HCT116 (cell line): ENCODE data around the gene COBLL1. TPM values are rescaled to one million over a fixed set of nuclear protein-coding genes. Genes with fewer than 3 reads are reported as not detected.

ENCODE experiments used
- ATAC-seq: fragments of 200-7000 bp; cut with Tn5 transposase; 2 replicates; pipeline ENCODE4 v1.9.1; 2020; ENCODE audit warnings: mild to moderate bottlenecking, moderate library complexity
- BruUV-seq: library from RNA; stranded (reverse); fragments of 400-500 nt; replicated peaks from 2 replicates; lab custom pipeline; 2021; lab: Mats Ljungman, UMichigan
- CTCF ChIA-PET: fragments of 300-600 bp; sonication (Branson Sonifier 250); formaldehyde crosslinking; loops from one replicate; lab custom pipeline; 2021; ENCODE audit warnings: antibody characterized with exemption; lab: Charles Lee
- POLR2A ChIA-PET: fragments of 300-600, 350-600 bp; sonication (Branson Sonifier 250); formaldehyde crosslinking; loops from one replicate; lab custom pipeline; 2021; ENCODE audit warnings: antibody characterized with exemption; lab: Charles Lee
- RAD21 ChIA-PET, 2 experiments: fragments of 300-600 bp; sonication (Branson Sonifier 250); formaldehyde crosslinking; loops; one replicate each; lab custom pipeline; 2023; ENCODE audit warnings: low total read pairs in 2 of 2; ENCODE audit not compliant: uncharacterized antibody in 2 of 2, unreplicated experiment in 2 of 2, low non-redundant PET in 1 of 2; lab: Charles Lee
- DNase-seq: peaks from one replicate; pipeline ENCODE4 v3.0.0-alpha.2; 2010; ENCODE audit warnings: low read depth, low spot score
- H2AFZ ChIP-seq: fragments of 200-600 bp; shearing (Covaris generic), sonication (generic); 2 replicates; pipeline ENCODE4 v1.6.1; 2017; ENCODE audit warnings: low read depth, mixed run types, mixed read lengths, antibody characterized with exemption, low read length; ENCODE audit not compliant: poor library complexity, severe bottlenecking
- H3K27ac ChIP-seq: 2 replicates; pipeline ENCODE4 v1.5.1; 2012; ENCODE audit warnings: low read depth, low read length
- H3K27me3 ChIP-seq: fragments of 200-600 bp; sonication (generic); 2 replicates; pipeline ENCODE4 v1.6.1; 2016; ENCODE audit warnings: mixed run types, low read length, mixed read lengths; ENCODE audit not compliant: insufficient read depth
- H3K36me3 ChIP-seq, 2 experiments: fragments of 200-500 bp in 1 of 2; fragments of 200-600 bp in 1 of 2; sonication (Bioruptor generic) in 1 of 2; sonication (generic) in 1 of 2; 2 replicates each; pipeline versions ENCODE4 v1.5.1 to v1.6.1; 2014 to 2016; ENCODE audit warnings: low read length in 2 of 2, inconsistent platforms in 1 of 2, mixed read lengths in 1 of 2, mixed run types in 1 of 2; ENCODE audit not compliant: insufficient read depth in 2 of 2, control insufficient read depth in 1 of 2
- H3K4me1 ChIP-seq, 2 experiments: fragments of 200-600 bp in 1 of 2; sonication (generic) in 1 of 2; 2 replicates each; pipeline versions ENCODE4 v1.5.1 to v1.6.1; 2012 to 2017; ENCODE audit warnings: low read length in 2 of 2, inconsistent platforms in 1 of 2, mild to moderate bottlenecking in 1 of 2, mixed read lengths in 1 of 2, mixed run types in 1 of 2, moderate library complexity in 1 of 2; ENCODE audit not compliant: insufficient read depth in 2 of 2, control insufficient read depth in 1 of 2
- H3K4me2 ChIP-seq: fragments of 200-600 bp; sonication (generic); 2 replicates; pipeline ENCODE4 v1.6.1; 2017; ENCODE audit warnings: mixed run types, low read length, mixed read lengths
- H3K4me3 ChIP-seq, 2 experiments: fragments of 200-600 bp in 1 of 2; sonication (generic) in 1 of 2; replicated peaks in 1 of 2; 2 replicates each; pipeline ENCODE4 v1.5.1; 2011 to 2016; ENCODE audit warnings: low read length in 2 of 2, control low read depth in 1 of 2, low read depth in 1 of 2, mild to moderate bottlenecking in 1 of 2, mixed read lengths in 1 of 2, mixed run types in 1 of 2
- H3K79me2 ChIP-seq: fragments of 200-600 bp; sonication (generic); 2 replicates; pipeline ENCODE4 v1.6.1; 2017; ENCODE audit warnings: mild to moderate bottlenecking, mixed run types, low read length, moderate library complexity, mixed read lengths; ENCODE audit not compliant: insufficient read depth
- H3K9ac ChIP-seq: fragments of 200-600 bp; sonication (generic); 2 replicates; pipeline ENCODE4 v1.6.1; 2016; ENCODE audit warnings: low read length, mixed read lengths
- H3K9me2 ChIP-seq: fragments of 200-600 bp; sonication (generic), shearing (Covaris generic); 2 replicates; pipeline ENCODE4 v1.6.1; 2017; ENCODE audit warnings: mixed run types, mild to moderate bottlenecking, moderate library complexity; ENCODE audit not compliant: insufficient read depth
- H3K9me3 ChIP-seq, 2 experiments: fragments of 200-500 bp in 1 of 2; fragments of 200-600 bp in 1 of 2; sonication (Bioruptor generic) in 1 of 2; sonication (generic) in 1 of 2; 2 replicates each; pipeline ENCODE4 v1.6.1; 2014 to 2017; ENCODE audit warnings: low read length in 2 of 2, mixed read lengths in 2 of 2, inconsistent platforms in 1 of 2, low read depth in 1 of 2, mild to moderate bottlenecking in 1 of 2, mixed run types in 1 of 2, moderate library complexity in 1 of 2; ENCODE audit not compliant: control insufficient read depth in 1 of 2, insufficient read depth in 1 of 2
- H4K20me1 ChIP-seq: fragments of 200-600 bp; sonication (generic), shearing (Covaris generic); 2 replicates; pipeline ENCODE4 v1.6.1; 2017; ENCODE audit warnings: mixed run types, mild to moderate bottlenecking, moderate library complexity; ENCODE audit not compliant: insufficient read depth
- CEBPB ChIP-seq: IDR thresholded peaks from 2 replicates; pipeline ENCODE4 v1.6.1; 2012; ENCODE audit warnings: low read depth
- EGR1 ChIP-seq: IDR thresholded peaks from 2 replicates; pipeline ENCODE4 v1.6.1; 2012; ENCODE audit warnings: low read depth
- ELF1 ChIP-seq: IDR thresholded peaks from 2 replicates; pipeline ENCODE4 v1.6.1; 2012; ENCODE audit warnings: low read depth, borderline replicate concordance
- EZH2phosphoT487 ChIP-seq: fragments of 200-600 bp; IDR thresholded peaks from 2 replicates; pipeline ENCODE4 v1.6.1; 2018; ENCODE audit warnings: antibody characterized with exemption, borderline replicate concordance
- POLR2A ChIP-seq: IDR thresholded peaks from 2 replicates; pipeline ENCODE4 v1.7.0; 2011; ENCODE audit warnings: borderline replicate concordance; ENCODE audit not compliant: insufficient read depth, insufficient read length; ENCODE audit errors: extremely low read depth
- RAD21 ChIP-seq: IDR thresholded peaks from 2 replicates; pipeline ENCODE4 v1.6.1; 2012; ENCODE audit warnings: low read depth, mild to moderate bottlenecking
- SRF ChIP-seq: IDR thresholded peaks from 2 replicates; pipeline ENCODE4 v1.6.1; 2012; ENCODE audit warnings: low read depth
- ZFX ChIP-seq: fragments of 450-650 bp; IDR thresholded peaks from 2 replicates; pipeline ENCODE4 v1.6.1; 2017
- intact Hi-C: fragments of 100-400 bp; cut with micrococcal nuclease; formaldehyde crosslinking; loops from 2 replicates; pipeline ENCODE4 v1.10.0; 2022
- total RNA-seq: library from RNA; stranded (reverse); gene quantifications from one replicate; pipeline ENCODE4 v1.2.1, GENCODE V29; 2021; ENCODE audit not compliant: unreplicated experiment
- TF ChIP-seq, protein P1 (sequence below): IDR thresholded peaks from 2 replicates; pipeline ENCODE4 v1.6.1; 2012

Gene COBLL1
- total RNA-seq, 1 experiment from 2014 or later = 3.6 TPM

DNA sequence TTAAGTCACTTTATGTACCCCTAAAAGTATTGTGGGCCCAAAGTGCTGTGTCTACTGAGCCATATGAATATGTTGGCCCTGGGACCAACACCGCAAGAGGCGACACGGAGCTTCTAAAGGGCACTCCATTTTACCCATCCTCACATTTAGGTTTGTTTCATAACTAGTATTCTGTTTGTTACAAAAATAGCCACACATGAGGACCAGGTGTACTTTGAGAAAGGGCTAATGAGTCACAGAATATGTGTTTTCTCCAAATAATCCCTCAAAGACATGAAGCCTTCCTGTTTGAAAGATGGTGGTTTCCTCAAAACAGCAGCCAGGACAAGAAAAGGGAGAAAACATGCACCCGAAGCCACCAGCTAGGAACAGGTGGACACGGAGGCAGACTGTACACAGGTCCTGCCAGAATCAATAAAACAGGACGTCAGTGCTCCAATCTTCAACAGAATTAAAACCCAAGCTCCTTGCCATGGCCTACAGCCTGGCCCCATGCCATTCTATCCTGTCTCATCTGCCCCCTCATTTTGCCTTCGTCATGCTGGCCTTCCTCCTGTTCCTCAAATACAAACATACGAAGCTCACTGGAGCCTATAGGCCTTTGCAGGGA is 198.6 kb downstream of the COBLL1 start (continued):
- TF ChIP-seq ELF1 (no peak), CEBPB (no peak), POLR2A (no peak), ZFX (no peak)
- TF ChIP-seq, all 23 proteins: peak for 0

DNA sequence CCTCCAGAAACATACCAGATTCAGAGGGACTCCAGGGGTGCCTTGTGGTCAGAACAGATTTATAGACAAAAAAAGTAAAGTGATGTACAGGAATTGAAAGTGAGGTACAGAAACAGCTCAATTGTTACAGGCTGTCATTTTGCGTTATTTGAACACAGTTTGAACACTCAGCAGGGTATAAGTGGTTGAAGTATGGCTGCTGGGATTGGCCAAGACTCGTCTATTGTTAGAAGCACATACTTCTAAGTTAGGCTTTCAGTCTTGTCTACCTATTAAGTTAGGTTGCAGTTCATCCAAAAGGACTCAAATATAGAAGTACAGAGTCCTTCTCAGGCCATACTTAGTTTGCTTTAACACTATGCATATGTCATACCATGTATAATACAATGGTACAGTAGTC is 199.4 kb downstream of the COBLL1 start:
- CTCF ChIA-PET = no interaction called here
- ATAC-seq = no peak
- intact Hi-C loops = no loop called here

More for the DNA sequence above, 199.4 kb downstream of the COBLL1 start:
- RAD21 ChIA-PET = no interaction called here
- Histone ChIP-seq H4K20me1 (no peaks in the 10 kb centered on the region), H3K9ac (no peak overlapping the region), H3K4me3 (no peak overlapping the region), H3K27me3 (no peaks in the 10 kb centered on the region), H3K27ac (no peak overlapping the region), H3K9me3 (no peaks in the 10 kb centered on the region), H3K36me3 (no peaks in the 10 kb centered on the region), H3K9me2 (no peaks in the 10 kb centered on the region), H3K4me2 (no peak overlapping the region), H3K79me2 (no peaks in the 10 kb centered on the region), H3K4me1 (no peaks in the 10 kb centered on the region), H2AFZ (no peak overlapping the region)
- POLR2A ChIA-PET = no interaction called here
- TF ChIP-seq RAD21 = no peak
- TF ChIP-seq POLR2A = no peak
- TF ChIP-seq, protein P1, sequence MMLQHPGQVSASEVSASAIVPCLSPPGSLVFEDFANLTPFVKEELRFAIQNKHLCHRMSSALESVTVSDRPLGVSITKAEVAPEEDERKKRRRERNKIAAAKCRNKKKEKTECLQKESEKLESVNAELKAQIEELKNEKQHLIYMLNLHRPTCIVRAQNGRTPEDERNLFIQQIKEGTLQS = no peak
- no peak for TF ChIP-seq EZH2phosphoT487
- TF ChIP-seq EGR1 = no peak
- no peak for TF ChIP-seq SRF
- BruUV-seq = no TSS peak
- no peak for DNase-seq

Other genes with a start within 250 kb of the COBLL1 start
- 6.3 TPM for gene GRB14, start 220.3 kb downstream of the COBLL1 start, total RNA-seq
- gene SLC38A11, start 113.7 kb upstream of the COBLL1 start, total RNA-seq = not detected